BJ (cell line): ENCODE measurements around the gene CENPP. TPM values are rescaled to one million over a fixed set of nuclear protein-coding genes. Genes with fewer than 3 reads are reported as not detected.

Experiments
- CTCF ChIA-PET: fragments of 350-600 bp; formaldehyde crosslinking; extraction: SDS; loops from one replicate; lab custom pipeline; 2021; ENCODE audit warnings: antibody characterized with exemption, inconsistent platforms; lab: Yijun Ruan, JAX
- POLR2A ChIA-PET: fragments of 300-600 bp; sonication (Branson Sonifier 250); formaldehyde crosslinking; extraction: SDS; loops from one replicate; lab custom pipeline; 2021; ENCODE audit warnings: antibody characterized with exemption; lab: Charles Lee
- DNase-seq: peaks from one replicate; pipeline ENCODE4 v3.0.0-alpha.2; 2011; ENCODE audit warnings: low read depth
- H3K27me3 ChIP-seq: 2 replicates; pipeline ENCODE4 v1.6.0; 2011; ENCODE audit warnings: low read length; ENCODE audit not compliant: control insufficient read depth, insufficient read depth
- H3K36me3 ChIP-seq: 2 replicates; pipeline ENCODE4 v1.5.1; 2011; ENCODE audit warnings: low read length; ENCODE audit not compliant: control insufficient read depth, insufficient read depth
- H3K4me3 ChIP-seq: 2 replicates; pipeline ENCODE4 v1.5.1; 2011; ENCODE audit warnings: low read depth, mild to moderate bottlenecking, control low read depth, low read length
- polyA plus RNA-seq: library from polyadenylated mRNA; depleted of rRNA; stranded (reverse); fragments of >200 nt; gene quantifications from 2 replicates; pipeline ENCODE4 v1.2.3, GENCODE V29; 2011
- TF ChIP-seq, protein P1 (sequence below): IDR thresholded peaks from 2 replicates; pipeline ENCODE4 v1.5.1; 2011; ENCODE audit warnings: low read depth, mild to moderate bottlenecking, control low read depth, inconsistent platforms, low read length, moderate library complexity; ENCODE audit not compliant: insufficient read depth

Gene CENPP
- polyA plus RNA-seq, 1 experiment = 1.3 TPM

DNA sequence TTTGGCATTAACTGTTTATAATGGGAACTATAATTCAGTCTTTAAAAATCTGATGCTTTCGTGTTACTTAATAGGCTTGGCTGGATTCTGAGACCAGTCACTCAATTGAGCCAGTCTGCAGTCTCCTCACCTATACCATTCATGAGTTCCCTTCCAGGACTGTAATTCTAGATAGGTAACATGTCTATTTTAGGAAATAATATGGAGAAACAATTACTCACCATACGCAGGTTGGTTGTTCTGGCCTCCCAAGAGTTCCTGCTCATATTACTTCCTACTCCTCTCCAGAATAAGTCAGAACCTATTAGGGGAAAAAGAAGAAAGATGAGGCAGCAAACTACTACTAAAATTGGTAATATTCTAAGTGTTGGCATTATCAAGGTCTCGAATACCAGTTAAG is 27.7 kb upstream of the CENPP start:
- H3K27me3 ChIP-seq = no peaks in the 10 kb centered on the region
- ChIA-PET CTCF (interaction anchor here (1.2 kb wide), 1 partner anchor 160 kb away, joined by 4 read pairs; no protein-coding TSS in a partner anchor), POLR2A (no interaction called here)
- no peak overlapping the region for H3K4me3 ChIP-seq
- no peak for DNase-seq
- TF ChIP-seq, protein P1, sequence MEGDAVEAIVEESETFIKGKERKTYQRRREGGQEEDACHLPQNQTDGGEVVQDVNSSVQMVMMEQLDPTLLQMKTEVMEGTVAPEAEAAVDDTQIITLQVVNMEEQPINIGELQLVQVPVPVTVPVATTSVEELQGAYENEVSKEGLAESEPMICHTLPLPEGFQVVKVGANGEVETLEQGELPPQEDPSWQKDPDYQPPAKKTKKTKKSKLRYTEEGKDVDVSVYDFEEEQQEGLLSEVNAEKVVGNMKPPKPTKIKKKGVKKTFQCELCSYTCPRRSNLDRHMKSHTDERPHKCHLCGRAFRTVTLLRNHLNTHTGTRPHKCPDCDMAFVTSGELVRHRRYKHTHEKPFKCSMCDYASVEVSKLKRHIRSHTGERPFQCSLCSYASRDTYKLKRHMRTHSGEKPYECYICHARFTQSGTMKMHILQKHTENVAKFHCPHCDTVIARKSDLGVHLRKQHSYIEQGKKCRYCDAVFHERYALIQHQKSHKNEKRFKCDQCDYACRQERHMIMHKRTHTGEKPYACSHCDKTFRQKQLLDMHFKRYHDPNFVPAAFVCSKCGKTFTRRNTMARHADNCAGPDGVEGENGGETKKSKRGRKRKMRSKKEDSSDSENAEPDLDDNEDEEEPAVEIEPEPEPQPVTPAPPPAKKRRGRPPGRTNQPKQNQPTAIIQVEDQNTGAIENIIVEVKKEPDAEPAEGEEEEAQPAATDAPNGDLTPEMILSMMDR = no peak
- H3K36me3 ChIP-seq = peaks cover 5% of the 10 kb centered on the region

- H3K4me3 ChIP-seq = no peak overlapping the region
- TF ChIP-seq, protein P1 = no peak
- ChIA-PET POLR2A (no interaction called here), CTCF (interaction anchor here (1.2 to 3.6 kb wide), 2 partner anchors 160 to 161 kb away, joined by 4 to 22 read pairs; no protein-coding TSS in a partner anchor)
- H3K27me3 ChIP-seq = no peaks in the 10 kb centered on the region
- DNase-seq = no peak
- H3K36me3 ChIP-seq = peaks cover 5% of the 10 kb centered on the region
Measured at GRCh38 chr9:92299116-92299515, 26.6 kb upstream of the CENPP start.

GRCh38 chr9:92300936-92301335 is 24.8 kb upstream of the CENPP start:
- no peaks in the 10 kb centered on the region for H3K27me3 ChIP-seq
- ChIA-PET POLR2A (no interaction called here), CTCF (interaction anchor here (1.2 to 3.6 kb wide), 3 partner anchors 162 to 334 kb away, joined by 3 to 22 read pairs (median 3); no protein-coding TSS in a partner anchor)
- H3K4me3 ChIP-seq = no peak overlapping the region
- TF ChIP-seq, protein P1 = no peak
- no peak for DNase-seq
- H3K36me3 ChIP-seq = peaks cover 11% of the 10 kb centered on the region

- DNase-seq = no peak
- Histone ChIP-seq H3K36me3 (peaks cover 14% of the 10 kb centered on the region), H3K4me3 (no peak overlapping the region), H3K27me3 (no peaks in the 10 kb centered on the region)
- TF ChIP-seq, protein P1 = no peak
- ChIA-PET POLR2A (no interaction called here), CTCF (interaction anchor here (0.7 to 0.9 kb wide), 2 partner anchors 169 kb away, joined by 3 read pairs; no protein-coding TSS in a partner anchor)
Measured at GRCh38 chr9:92308893-92309292, 16.9 kb upstream of the CENPP start.

DNA sequence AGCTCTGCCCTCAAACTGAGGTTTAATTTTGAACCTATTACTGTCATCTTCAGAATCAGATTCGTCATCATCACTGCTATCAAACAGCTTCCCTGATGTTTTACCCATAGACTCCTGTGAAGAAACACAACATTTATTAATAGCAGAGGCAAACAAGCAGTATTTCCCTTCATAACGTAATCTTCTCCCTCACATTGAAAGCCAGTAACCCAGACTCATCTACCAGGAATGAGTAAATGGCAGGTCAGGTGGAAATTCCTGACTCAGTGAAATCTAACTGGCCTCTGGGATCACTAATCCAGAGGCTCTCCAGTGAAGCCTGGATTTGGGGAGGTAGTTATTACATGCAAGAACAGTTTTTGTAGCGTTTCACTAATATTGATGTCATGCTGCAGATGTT is 15.2 kb upstream of the CENPP start:
- Histone ChIP-seq H3K27me3 (no peaks in the 10 kb centered on the region), H3K4me3 (no peak overlapping the region), H3K36me3 (peaks cover 8% of the 10 kb centered on the region)
- CTCF ChIA-PET = interaction anchor here (0.8 kb wide), 1 partner anchor 9 kb away, joined by 4 read pairs; no protein-coding TSS in a partner anchor
- POLR2A ChIA-PET = no interaction called here
- DNase-seq = no peak
- TF ChIP-seq, protein P1 = no peak
